GM21447 (cell line): ENCODE results near the gene KCND3.

Source experiments
- ATAC-seq: cut with Tn5 transposase; IDR thresholded peaks from one replicate; pipeline ENCODE4 v1.9.1; 2021; ENCODE audit not compliant: unreplicated experiment

Gene KCND3

GRCh38 chr1:111884772-111885443 is 104.6 kb downstream of the KCND3 start:
- ATAC-seq, result no peak

GRCh38 chr1:111882986-111883560 is 106.4 kb downstream of the KCND3 start:
- no peak for ATAC-seq

- no peak for ATAC-seq
These were observed 106.9 kb downstream of the KCND3 start for GRCh38 chr1:111882559-111882958.

GRCh38 chr1:111880881-111881837 is 108.3 kb downstream of the KCND3 start:
- ATAC-seq, result no peak

GRCh38 chr1:111879081-111879480 is 110.4 kb downstream of the KCND3 start:
- no peak for ATAC-seq

GRCh38 chr1:111878649-111879048 is 110.8 kb downstream of the KCND3 start:
- ATAC-seq, result no peak

DNA sequence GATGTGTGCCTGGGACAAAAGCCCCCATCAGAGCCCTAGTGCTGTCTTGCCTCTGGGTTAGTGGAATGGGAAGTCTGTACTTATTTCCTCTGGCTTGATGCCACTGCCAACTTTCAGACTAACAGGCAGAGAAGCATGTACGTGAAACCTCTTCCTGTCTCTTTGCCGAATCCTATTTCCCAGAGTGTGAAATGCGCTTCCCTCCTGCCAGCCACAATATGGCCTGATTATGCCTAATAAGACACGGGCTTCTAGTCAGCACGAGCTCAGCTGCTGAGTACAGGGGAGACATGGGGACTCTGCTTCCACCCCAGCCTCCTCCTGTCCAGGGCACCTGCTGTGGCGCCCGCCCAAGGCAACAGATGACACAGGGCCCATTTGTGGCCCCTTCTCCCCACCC is 111.4 kb downstream of the KCND3 start:
- no peak for ATAC-seq

DNA sequence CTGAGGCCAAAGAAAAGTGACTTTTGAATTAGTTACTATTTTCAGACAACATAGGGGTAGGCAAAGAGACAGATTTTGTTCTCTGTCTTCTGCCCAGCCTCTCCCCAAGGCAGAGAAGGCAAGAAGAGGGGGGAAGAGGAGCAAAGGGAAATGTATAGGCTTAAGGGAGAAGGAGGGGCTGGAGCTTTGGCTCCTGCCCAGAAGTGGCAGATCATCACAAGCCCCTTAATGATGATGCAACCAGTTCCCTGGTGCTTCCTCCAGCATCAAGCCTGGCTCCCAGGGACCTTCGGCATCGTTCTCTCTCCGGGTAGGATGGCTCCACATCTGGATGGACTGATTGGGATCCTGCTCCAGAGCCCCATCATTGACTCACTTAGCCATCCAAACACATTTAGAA is 112.8 kb downstream of the KCND3 start:
- ATAC-seq, result no peak

DNA sequence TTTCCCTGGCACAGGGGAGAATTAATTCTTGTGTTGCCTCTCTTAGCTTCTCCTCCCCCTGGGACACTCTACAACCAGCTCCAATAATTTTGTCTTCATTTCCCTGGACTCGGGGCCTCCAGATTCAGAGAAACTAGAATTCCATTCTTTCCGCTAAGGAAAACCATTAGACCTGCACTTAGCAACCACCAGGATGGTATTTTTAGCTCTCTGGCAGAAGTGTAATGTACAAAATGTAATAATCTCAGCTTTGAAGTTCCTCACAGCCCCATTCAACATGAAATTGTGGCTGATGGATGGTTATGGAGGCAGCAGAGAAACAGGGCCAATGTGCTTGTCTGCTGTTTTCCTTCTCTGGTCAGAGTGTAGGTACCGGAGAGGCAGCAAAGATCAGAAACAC is 113.8 kb downstream of the KCND3 start:
- ATAC-seq, result no peak

- no peak for ATAC-seq
These were observed 115.9 kb downstream of the KCND3 start for GRCh38 chr1:111873460-111874030.

DNA sequence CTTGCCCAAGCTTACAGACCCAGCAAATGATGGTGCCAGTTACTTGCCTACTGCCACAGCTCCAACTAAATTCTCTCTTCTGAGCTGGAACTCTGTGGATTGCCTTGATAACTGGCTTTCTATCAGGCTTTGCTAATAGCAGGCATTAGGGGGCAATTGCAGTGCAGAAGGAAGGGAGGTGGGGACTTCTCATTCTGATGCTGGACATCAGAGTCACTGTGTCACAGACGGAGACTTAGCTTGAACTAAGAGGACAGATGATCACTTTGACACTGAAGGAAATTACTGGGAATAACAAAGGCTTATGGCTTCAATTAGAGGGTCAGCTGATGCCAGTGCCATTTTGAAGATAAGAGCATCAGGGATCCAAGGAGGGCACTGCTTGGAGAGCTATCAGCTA is 119.3 kb downstream of the KCND3 start:
- no peak for ATAC-seq

- ATAC-seq, result no peak
These were observed 121.5 kb downstream of the KCND3 start for GRCh38 chr1:111867868-111868440.

- no peak for ATAC-seq
These were observed 124.6 kb downstream of the KCND3 start for GRCh38 chr1:111864862-111865261.

GRCh38 chr1:111863401-111863800 is 126.1 kb downstream of the KCND3 start:
- ATAC-seq, result no peak

GRCh38 chr1:111862599-111862998 is 126.9 kb downstream of the KCND3 start:
- no peak for ATAC-seq

DNA sequence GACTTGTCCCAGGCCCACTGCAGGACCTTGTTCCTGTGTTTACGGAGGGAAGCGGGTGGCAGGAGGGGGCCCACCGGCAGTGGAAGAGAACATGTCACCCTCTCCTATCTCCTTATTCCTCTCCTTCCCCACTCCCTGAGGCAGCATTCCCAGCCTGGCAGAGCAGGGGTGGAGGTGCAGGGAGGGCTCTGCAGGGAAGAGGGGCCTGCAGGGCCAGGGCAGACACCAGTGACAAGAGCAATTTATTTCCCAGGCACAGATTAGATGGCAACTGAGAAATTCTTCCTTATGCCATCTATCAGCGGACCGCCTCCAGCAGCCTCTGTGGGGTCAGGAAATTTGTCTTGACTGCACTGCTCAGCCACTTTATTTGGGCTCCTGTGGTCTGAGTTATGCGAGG is 127.9 kb downstream of the KCND3 start:
- no peak for ATAC-seq

GRCh38 chr1:111857194-111857651 is 132.2 kb downstream of the KCND3 start:
- no peak for ATAC-seq

DNA sequence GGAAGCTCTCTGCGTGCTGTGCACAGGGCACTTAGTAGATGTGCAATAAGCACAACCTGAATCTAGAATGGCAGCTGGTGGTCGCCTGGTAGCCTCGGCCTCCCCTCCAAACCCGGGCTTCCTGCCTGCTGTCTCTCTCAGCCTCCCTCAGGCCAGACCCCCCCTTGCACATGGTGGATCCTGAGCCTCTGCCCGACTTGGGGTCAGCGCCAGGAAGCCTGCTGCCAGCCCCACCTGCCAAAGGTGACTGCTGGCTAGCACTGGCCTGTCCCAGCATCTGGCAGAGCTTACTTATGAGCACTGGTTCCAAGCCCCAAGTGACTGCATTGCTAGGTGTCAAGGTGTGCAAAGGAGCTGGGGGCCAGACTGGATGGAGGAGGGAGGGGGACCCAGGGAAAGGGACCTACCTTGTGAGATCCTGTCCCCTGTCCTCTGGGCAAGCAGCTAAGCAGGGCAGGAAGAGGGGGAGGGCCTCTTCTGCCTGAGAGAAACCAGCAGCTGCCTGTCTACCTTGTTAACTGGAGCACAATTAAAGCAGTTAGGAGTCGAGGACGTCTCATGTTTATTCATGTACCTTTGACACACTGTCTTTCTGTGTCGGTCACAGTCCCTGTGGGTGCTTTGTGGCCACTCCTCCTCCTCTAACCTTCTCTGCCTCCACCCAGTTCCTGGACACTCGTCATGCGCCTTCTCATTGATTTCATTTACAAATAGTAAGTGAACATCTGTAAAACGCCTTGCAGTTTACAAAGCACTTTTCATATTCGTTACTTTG is 132.9 kb downstream of the KCND3 start:
- no peak for ATAC-seq

DNA sequence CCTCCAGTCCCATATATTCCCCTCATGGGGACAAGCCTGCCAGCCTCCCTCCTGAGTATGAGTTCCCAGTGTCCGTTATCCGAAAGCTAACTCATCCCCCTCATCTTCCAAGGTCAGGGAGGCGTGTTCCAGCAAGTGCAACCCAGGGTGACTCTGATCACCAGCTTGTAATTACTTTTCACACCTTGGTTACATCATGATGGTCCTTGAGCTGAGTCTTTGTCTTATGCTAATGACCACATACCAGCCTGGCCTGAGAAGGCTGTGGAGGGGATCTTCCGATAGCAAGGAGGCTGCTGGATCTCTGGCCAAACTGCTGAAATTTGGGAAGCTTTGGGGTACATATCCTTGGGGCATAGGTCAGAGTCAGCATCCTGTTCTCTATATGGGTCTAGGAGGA is 134.2 kb downstream of the KCND3 start:
- no peak for ATAC-seq

DNA sequence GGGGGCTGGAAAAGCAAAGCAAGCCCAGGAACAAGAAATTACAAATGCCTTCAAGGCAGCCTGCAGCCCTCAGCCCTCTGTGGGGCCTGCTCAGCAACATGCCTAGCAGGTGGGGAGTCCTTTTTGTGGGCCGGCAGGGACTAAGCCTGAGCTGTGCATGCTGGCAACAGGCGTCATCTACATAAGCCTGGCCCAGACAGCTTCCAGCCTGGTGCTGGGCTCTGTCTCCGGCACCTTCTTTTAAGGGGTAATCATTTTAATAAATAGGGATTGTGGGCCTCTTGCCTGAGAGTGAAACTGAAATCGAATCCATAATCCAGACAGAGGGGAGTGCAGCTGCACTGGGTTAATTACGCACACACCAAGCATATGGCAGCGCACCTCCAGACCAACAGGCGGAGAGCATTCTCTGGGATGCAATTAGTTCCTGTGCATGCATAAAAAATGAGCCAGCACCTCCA is 137.2 kb downstream of the KCND3 start:
- no peak for ATAC-seq
